Transverse colon (tissue), 4 donors: ENCODE results near the gene NECTIN1. TPM values are rescaled to one million over a fixed set of nuclear protein-coding genes. Genes with fewer than 3 reads are reported as not detected.

Source experiments
- DNase-seq: peaks from one replicate; pipeline ENCODE4 v3.0.0-alpha.2; 2019
- H3K27ac ChIP-seq, 4 donors: fragments of 200-600 bp; sonication (generic); 2 replicates each; pipeline ENCODE4 v1.5.1; 2016 to 2018; ENCODE audit warnings: inconsistent platforms in 4 of 4
- H3K27me3 ChIP-seq: fragments of 200-600 bp; sonication (generic); 2 replicates; pipeline ENCODE4 v1.5.1; 2017; ENCODE audit warnings: inconsistent platforms
- H3K36me3 ChIP-seq, 4 donors: fragments of 200-600 bp; sonication (generic); 2 replicates each; pipeline ENCODE4 v1.5.1; 2017 to 2019; ENCODE audit warnings: inconsistent platforms in 4 of 4
- H3K4me1 ChIP-seq, 4 donors: fragments of 200-600 bp; sonication (generic); 2 replicates each; pipeline ENCODE4 v1.5.1; 2017 to 2020; ENCODE audit warnings: inconsistent platforms in 4 of 4
- H3K4me3 ChIP-seq, 4 donors: fragments of 200-600 bp; sonication (generic); 1 replicate in 1 of 4; 2 replicates in 3 of 4; pipeline versions ENCODE4 v1.5.1 to v1.6.1; 2017 to 2019; ENCODE audit warnings: inconsistent platforms in 4 of 4
- H3K9me3 ChIP-seq, 2 donors: fragments of 200-600 bp; sonication (generic); 2 replicates each; pipeline ENCODE4 v1.5.1; 2017 to 2019; ENCODE audit warnings: inconsistent platforms in 2 of 2
- EP300 ChIP-seq: sonication (generic); formaldehyde crosslinking; IDR thresholded peaks from one replicate; pipeline ENCODE4 v1.6.1; 2017; ENCODE audit warnings: antibody characterized with exemption, low read depth
- POLR2A ChIP-seq: fragments of 450-650 bp; IDR thresholded peaks from one replicate; pipeline ENCODE4 v1.6.1; 2016; ENCODE audit warnings: antibody characterized with exemption, mild to moderate bottlenecking, moderate library complexity
- POLR2AphosphoS5 ChIP-seq, 3 donors: sonication (generic); formaldehyde crosslinking; IDR thresholded peaks; one replicate each; pipeline ENCODE4 v1.6.1; 2016; ENCODE audit warnings: antibody characterized with exemption in 3 of 3
- WGBS, 2 donors: methylation state at CpG; one replicate each; pipeline ENCODE4 v1.1.5; 2018; ENCODE audit warnings: low coverage in 1 of 2; 5-methylcytosine and 5-hydroxymethylcytosine counted together
- in situ Hi-C, 4 donors: fragments of 200-750 bp; cut with MboI; loops; one replicate each; pipeline versions ENCODE4 v1.15.0 to v1.15.1; 2017; ENCODE audit warnings: low sequenced_read_pairs in 3 of 4, low pct_ligation_motif_present in 1 of 4, low pct_unique_long_range_greater_than_20kb in 1 of 4
- intact Hi-C: fragments of 100-400 bp; cut with DNase I; formaldehyde crosslinking; loops from one replicate; pipeline ENCODE4 v1.15.1; 2023; ENCODE audit warnings: low total_unique reads
- total RNA-seq, 4 donors: library from RNA; depleted of rRNA; stranded (reverse); fragments of >200 nt; gene quantifications; one replicate each; pipeline ENCODE4 v1.1.0, GENCODE V29; 2016
- TF ChIP-seq, protein P1 (sequence below), 5 experiments: fragments of 200-600 bp in 3 of 5; fragments of 450-650 bp in 2 of 5; sonication (generic) in 3 of 5; IDR thresholded peaks; 1 replicate in 2 of 5; 2 replicates in 3 of 5; pipeline ENCODE4 v1.5.1; 2016 to 2017; ENCODE audit warnings: antibody characterized with exemption in 5 of 5, inconsistent platforms in 3 of 5, mild to moderate bottlenecking in 2 of 5, moderate library complexity in 1 of 5

Gene NECTIN1
- total RNA-seq, 4 donors from 2014 or later: 11.0 to 71.2 (median 12.6) TPM

DNA sequence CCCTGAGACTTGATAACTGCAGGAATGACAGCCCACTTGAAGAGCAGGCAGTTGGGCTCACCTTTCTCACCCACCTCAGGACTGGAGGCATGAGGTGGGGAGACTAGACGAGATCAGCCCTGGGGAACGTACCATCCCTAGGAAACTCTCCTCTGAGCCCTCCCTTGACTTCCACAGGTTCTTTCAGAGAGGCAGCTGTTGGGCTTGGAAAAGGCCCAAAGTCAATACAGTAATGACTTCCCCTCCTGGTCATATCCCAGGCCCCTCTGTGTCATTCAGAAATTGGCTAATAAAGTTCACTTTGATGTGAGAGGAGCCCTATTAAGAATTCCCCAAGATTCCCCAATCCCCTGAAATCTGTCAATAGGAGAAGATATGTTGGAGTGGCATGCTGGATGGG, 5.8 kb upstream of the NECTIN1 start:
- Histone ChIP-seq H3K9me3 (no peaks in the 10 kb centered on the region), H3K27me3 (no peaks in the 10 kb centered on the region), H3K27ac (no peak overlapping the region), H3K36me3 (no peaks in the 10 kb centered on the region), H3K4me1 (peaks cover 0 to 35% (median 25%) of the 10 kb centered on the region in 4 donors), H3K4me3 (no peak overlapping the region)
- in situ Hi-C loops: loop anchor here in 2 of 4 donors (10.0 kb wide), 1 partner anchor 60 kb away; no protein-coding TSS in a partner anchor
- no peak for TF ChIP-seq POLR2A
- no peak for TF ChIP-seq POLR2AphosphoS5 (IDR thresholded peaks at IDR 0.05)
- intact Hi-C loops: no loop called here
- DNase-seq: no peak
- WGBS, 2 donors: 56% methylated on average over 2 of the region's 2 CpGs; no CpG with 5 or more reads in 1 of the 2 donors

DNA sequence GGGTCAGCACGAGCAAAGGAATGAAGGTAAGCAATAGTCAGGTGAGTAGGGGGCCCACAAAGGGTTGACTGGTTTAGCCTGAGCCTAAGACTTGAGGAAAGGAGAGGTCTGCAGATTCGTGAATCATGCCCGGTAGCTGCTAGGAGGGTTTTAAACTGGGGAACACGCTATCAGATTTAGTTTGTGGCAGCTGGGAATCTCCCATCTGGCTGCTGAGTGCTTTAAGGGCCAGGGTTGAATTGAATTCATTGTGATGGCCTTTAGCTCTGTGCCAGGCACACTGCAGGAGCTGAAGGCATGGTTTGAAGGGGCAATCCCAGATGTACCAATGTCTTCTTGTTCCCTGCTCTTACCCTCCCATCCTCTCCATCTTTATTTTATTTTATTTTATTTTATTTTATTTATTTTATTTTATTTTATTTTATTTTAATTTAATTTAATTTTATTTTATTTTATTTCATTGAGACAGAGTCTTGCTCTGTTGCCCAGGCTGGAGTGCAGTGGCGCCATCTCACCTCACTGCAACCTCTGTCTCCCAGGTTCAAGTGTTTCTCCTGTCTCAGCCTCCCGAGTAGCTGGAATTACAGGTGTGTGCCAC, 1.9 kb upstream of the NECTIN1 start:
- Histone ChIP-seq H3K36me3 (no peaks in the 10 kb centered on the region), H3K4me1 (peaks cover 11 to 31% (median 25%) of the 10 kb centered on the region in 4 donors), H3K27me3 (no peaks in the 10 kb centered on the region), H3K4me3 (no peak overlapping the region), H3K27ac (peak overlapping the region in 3 of 4 donors; percentile 91 to 97 (median 93)), H3K9me3 (no peaks in the 10 kb centered on the region)
- TF ChIP-seq, protein P1, sequence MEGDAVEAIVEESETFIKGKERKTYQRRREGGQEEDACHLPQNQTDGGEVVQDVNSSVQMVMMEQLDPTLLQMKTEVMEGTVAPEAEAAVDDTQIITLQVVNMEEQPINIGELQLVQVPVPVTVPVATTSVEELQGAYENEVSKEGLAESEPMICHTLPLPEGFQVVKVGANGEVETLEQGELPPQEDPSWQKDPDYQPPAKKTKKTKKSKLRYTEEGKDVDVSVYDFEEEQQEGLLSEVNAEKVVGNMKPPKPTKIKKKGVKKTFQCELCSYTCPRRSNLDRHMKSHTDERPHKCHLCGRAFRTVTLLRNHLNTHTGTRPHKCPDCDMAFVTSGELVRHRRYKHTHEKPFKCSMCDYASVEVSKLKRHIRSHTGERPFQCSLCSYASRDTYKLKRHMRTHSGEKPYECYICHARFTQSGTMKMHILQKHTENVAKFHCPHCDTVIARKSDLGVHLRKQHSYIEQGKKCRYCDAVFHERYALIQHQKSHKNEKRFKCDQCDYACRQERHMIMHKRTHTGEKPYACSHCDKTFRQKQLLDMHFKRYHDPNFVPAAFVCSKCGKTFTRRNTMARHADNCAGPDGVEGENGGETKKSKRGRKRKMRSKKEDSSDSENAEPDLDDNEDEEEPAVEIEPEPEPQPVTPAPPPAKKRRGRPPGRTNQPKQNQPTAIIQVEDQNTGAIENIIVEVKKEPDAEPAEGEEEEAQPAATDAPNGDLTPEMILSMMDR (IDR thresholded peaks at IDR 0.05): no peak
- no peak for TF ChIP-seq POLR2AphosphoS5 (IDR thresholded peaks at IDR 0.05)
- no peak for TF ChIP-seq POLR2A
- 84% methylated on average over 6 of the region's 6 CpGs; no CpG with 5 or more reads in 1 of the 2 donors for WGBS, 2 donors
- no peak for DNase-seq
- intact Hi-C loops: no loop called here
- in situ Hi-C loops: loop anchor here in 2 of 4 donors (10.0 kb wide), 1 partner anchor 56 kb away; no protein-coding TSS in a partner anchor

DNA sequence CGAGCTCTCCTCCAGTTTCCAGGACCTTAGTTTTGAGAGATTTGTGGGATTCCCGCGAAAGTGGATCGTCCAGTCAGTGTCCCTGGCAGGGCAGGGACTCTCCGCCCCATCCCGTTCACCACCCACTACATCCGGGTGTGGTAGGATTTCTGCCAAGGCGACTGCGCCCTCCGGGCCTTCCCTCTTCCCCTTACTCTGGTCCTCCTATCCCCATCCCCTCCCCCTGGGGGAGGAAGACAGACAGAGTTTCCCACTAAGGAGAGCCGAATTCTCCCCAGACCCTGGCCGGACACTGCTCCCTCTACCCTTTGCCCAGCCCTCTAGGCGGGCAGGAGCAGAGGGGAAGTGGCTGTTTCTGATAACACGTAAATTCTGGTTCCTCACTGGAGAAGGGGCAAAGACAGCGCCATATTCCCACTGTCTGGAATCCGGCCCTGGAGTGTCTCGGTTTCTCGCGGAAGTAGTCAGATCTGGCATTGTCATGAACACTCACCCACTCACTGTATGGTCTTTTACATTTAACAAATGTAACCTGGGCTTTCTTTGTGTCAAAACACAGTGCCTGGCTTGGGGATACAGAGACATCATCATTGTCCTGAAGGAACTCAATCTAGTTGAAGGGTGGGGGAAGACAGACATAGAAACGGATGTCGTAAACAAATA, 1.1 kb upstream of the NECTIN1 start:
- Histone ChIP-seq H3K36me3 (no peaks in the 10 kb centered on the region), H3K27ac (peak overlapping the region; percentile 91 to 97 (median 93)), H3K9me3 (no peaks in the 10 kb centered on the region), H3K27me3 (no peaks in the 10 kb centered on the region), H3K4me1 (peaks cover 11 to 39% (median 28%) of the 10 kb centered on the region in 4 donors), H3K4me3 (peak overlapping the region; percentile 65 to 91 (median 80))
- 6 to 12% methylated on average over 4 to 20 of the region's 21 CpGs for WGBS, 2 donors
- intact Hi-C loops (loop anchor here (2.0 kb wide), 1 partner anchor 63 kb away; no protein-coding TSS in a partner anchor), in situ Hi-C loops (loop anchor here in 2 of 4 donors (10.0 kb wide), 1 partner anchor 55 kb away; no protein-coding TSS in a partner anchor)
- TF ChIP-seq POLR2A (no peak), EP300 (no peak), POLR2AphosphoS5 (IDR thresholded peaks at IDR 0.05) (peak in 2 of 3 donors; percentile 30 to 33)
- TF ChIP-seq, protein P1 (IDR thresholded peaks at IDR 0.05): no peak
- peak; percentile 77 for DNase-seq

DNA sequence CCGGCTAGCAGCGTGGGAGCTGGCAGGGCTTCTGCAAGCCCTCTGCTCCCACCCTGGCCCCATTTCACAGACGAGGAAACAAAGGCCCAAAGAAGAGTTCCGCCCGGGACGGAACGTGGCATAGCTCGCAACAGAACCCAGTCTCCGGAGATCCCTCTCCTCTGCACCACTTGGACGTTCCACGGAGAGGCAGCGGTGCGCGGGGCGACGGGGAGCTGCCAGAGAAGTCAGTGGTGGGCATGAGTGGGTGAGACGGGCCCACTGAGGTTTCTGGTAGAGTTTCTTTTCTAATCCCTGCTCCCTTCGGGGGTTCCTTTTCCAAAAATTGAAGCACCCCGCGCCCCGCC, 554 bp upstream of the NECTIN1 start:
- Histone ChIP-seq H3K36me3 (no peaks in the 10 kb centered on the region), H3K4me1 (peaks cover 11 to 40% (median 28%) of the 10 kb centered on the region in 4 donors), H3K27ac (peak overlapping the region; percentile 91 to 97 (median 93)), H3K9me3 (no peaks in the 10 kb centered on the region), H3K4me3 (peak overlapping the region; percentile 65 to 91 (median 80)), H3K27me3 (no peaks in the 10 kb centered on the region)
- 0% methylated on average over 17 of the region's 21 CpGs; no CpG with 5 or more reads in 1 of the 2 donors for WGBS, 2 donors
- intact Hi-C loops: loop anchor here (2.0 kb wide), 1 partner anchor 63 kb away; no protein-coding TSS in a partner anchor
- no peak for DNase-seq
- TF ChIP-seq, protein P1 (IDR thresholded peaks at IDR 0.05): peak in 4 of 5 experiments; percentile 18 to 41 (median 29)
- TF ChIP-seq POLR2A: no peak
- in situ Hi-C loops: no loop called here
